HG03139 (cell line): ENCODE data around the gene CHPT1.
A peak's percentile ranks its signal among the peaks of the same experiment; 100 is the strongest.
"Not testable (repeated sequence)": the region's sequence is repeated elsewhere in the genome, so short reads cannot be mapped to it uniquely, and the experiment has no call there.

Experiments
- ATAC-seq: cut with Tn5 transposase; IDR thresholded peaks from one replicate; pipeline ENCODE4 v1.9.1; 2021; ENCODE audit not compliant: unreplicated experiment

Gene CHPT1

GRCh38 chr12:101719566-101719965, 22.1 kb downstream of the CHPT1 start:
- ATAC-seq = no peak

DNA sequence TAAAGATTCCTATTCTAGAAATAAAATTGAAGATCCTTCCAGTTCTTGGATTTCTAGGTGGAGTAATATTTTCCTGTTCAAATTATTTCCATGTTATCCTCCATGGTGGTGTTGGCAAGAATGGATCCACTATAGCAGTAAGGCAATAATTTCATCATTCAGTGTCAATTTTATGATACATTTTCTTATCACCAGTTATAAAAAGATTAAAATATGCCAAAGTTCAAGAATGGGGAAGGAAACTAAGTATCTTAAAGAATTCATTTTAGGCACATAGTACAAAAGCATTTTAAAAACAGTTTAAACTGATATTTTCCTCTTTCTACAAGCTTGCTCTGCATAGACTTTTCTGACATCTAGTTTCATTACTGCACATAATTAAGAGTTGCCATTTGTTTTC, 22.7 kb downstream of the CHPT1 start:
- ATAC-seq = no peak

DNA sequence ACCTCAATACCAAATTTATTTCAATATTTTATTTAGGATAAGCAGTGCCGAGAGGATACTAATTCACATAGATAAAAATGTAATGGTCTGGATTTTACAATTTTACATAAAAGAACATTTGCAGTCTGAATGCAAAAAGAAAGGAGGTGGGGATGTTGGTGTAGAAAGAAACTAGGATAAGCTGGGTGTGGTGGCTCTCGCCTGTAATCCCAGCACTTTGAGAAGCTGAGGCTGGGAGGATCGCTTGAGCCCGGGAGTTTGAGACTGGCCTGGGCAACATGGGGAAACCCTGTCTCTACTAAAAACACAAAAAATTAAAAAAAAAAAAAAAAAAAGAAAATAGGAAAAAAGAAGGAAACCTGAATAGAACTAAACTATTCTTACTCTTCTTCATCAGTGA, 25.0 kb downstream of the CHPT1 start:
- ATAC-seq = no peak

DNA sequence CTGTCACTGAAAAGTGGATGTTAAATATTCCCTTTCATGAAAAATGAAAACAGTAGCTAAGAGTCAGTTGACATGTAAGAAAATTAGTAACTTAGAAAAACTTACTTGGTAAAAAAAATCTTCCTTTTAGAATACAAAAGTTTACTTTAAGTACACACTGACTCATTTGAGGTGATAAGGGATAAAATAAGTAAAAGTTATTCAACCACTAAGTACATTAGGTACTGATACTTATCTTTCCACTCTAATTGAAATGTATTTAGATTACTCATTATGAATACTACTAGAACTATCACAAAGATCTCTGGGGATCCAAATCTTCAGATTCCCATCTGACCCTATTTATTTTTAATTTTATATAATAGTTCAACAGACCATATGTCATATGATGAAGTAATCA, 29.7 kb downstream of the CHPT1 start:
- no peak for ATAC-seq

DNA sequence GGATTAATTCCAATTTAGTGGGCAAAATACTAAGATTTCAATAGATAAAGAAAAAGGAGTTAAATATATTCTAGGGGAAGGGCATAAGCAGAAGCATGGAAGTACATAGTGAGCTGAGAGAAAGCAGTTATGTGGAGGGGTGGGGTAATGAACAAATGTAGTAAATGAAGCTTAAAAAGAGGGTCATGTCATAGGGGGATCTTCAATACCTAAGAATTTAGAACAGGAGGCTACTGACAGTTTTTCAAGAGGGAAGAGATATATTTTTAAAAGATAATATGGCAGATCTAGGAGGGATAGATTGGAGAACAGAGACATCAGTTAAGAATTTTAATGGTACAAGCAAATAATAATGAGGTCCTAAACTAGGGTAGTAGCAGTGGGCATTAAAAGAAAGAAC, 32.4 kb downstream of the CHPT1 start:
- no peak for ATAC-seq

DNA sequence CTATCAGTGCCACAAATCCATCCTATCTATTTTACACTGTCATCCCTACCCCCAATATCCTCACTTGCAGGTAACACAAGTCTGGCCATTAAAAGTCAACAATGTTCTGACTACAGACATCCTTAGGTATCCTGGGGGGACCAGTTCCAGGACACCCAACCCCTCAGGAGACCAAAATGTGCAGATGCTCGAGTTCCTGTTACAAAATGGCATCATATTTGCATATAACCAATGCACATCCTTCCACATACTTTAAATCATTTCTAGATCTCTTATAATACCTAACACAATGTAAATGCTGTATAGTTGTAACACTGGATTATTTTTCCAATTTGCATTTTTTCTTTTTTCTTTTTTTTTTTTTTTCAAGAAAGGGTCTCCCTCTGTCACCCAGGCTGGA, 34.9 kb downstream of the CHPT1 start:
- no peak for ATAC-seq

- ATAC-seq = no peak
These were observed 35.7 kb downstream of the CHPT1 start for GRCh38 chr12:101733166-101733565.

GRCh38 chr12:101734482-101734881, 37.0 kb downstream of the CHPT1 start:
- ATAC-seq = not testable (repeated sequence)

- ATAC-seq = no peak
These were observed 40.0 kb downstream of the CHPT1 start for GRCh38 chr12:101737476-101737875.

- no peak for ATAC-seq
These were observed 41.7 kb downstream of the CHPT1 start, which contains the start of gene SYCP3 for GRCh38 chr12:101738920-101739665. TSS of gene SYCP3 (minus strand) at chr12:101739462. CDS start at chr12:101737935, 1,527 bp downstream.

- ATAC-seq = no peak
These were observed 43.1 kb downstream of the CHPT1 start for GRCh38 chr12:101740566-101740965.

DNA sequence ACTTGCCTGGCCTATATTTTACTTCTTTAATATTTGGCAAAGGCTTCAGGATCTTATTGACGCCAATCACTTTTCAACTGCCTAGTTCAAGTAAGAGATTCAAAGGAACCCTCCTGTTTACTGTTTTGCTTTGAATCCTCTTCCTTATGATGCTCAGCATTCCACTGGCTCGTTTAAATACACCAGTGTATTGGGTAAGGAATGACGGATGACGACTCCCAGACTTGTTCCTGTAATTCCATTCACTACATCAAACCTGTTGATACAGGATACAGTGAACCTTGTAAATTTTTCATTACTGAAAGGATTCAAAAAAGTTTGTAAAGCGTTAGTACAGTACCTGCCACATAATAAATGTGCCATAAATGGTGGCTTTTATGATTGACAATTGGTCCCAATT, 43.5 kb downstream of the CHPT1 start:
- no peak for ATAC-seq

DNA sequence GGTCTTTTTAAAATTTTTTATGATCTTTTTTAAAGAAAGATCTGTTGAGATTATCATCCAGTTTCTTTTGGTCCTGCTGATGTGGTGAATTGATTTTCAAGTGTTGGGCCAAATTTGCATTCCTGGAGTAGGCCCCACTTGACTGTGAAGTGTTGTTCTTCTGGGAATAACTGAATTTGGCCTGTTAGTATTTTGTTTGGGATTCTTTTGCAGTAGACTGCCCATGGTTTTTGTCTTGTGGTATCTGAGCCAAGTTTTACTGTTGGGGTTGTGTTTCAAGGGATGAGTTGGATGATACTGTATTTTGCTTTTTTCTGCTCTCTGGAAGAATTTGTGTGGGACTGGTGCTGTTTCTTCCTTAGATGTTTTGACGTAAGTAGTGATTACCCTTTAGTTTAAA, 45.8 kb downstream of the CHPT1 start:
- no peak for ATAC-seq

GRCh38 chr12:101743724-101744472, 46.5 kb downstream of the CHPT1 start:
- ATAC-seq = peak; percentile 98

DNA sequence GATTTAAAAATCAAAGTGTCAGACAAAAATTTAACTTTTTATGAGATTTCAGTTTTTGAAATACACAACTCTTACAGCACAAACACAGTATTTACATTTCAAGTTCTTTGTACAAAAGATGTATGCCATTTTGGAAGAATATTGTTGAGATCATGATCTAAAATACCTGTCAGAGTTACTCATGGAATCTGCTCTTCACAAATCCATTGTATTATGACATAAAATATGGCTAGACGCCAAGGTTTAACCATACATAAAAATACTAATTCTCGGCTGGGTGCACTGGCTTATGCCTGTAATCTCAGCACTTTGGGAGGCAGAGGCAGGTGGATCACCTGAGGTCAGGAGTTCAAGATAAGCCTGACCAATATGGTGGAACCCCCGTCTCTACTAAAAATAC, 48.0 kb downstream of the CHPT1 start:
- no peak for ATAC-seq

DNA sequence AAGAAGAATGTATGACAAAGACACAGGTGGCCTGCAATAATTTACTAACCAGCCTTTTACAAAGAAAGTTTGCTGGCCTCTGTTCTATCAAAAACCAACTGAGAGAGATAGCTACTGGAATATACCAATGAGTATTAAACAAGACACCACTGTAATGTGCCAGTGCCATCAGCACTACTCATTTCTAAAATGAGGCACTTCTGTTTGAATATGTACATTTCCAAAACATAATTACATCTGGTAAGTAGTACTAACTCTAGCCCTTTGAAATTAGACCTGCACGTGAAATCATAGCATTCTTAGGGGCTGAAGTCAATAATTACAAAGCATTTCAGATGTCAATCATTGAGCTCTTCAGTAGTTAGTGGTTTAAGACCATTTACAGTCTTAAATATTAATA, 48.8 kb downstream of the CHPT1 start:
- no peak for ATAC-seq

GRCh38 chr12:101746661-101747060, 49.2 kb downstream of the CHPT1 start:
- ATAC-seq = no peak

DNA sequence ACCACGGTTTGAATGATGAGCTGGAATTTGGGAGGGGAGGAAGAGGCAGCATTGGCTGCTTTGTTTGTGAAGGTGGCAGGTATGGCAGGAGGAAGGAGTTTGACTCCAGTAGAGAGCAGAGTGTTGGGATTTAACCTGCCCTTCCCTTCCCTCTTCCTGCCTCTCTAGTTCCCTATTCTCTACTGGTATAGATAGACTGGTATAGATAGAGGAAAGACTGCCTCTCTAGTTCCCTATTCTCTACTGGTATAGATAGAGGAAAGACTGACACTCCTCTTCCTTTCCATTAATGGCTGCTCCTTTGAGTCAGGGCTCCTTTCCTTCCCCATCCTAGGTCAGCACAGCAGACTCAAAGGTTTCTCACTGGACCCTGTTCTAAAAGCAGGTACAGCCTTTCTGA, 50.3 kb downstream of the CHPT1 start:
- no peak for ATAC-seq

- ATAC-seq = no peak
These were observed 51.5 kb downstream of the CHPT1 start for GRCh38 chr12:101748907-101749306.

DNA sequence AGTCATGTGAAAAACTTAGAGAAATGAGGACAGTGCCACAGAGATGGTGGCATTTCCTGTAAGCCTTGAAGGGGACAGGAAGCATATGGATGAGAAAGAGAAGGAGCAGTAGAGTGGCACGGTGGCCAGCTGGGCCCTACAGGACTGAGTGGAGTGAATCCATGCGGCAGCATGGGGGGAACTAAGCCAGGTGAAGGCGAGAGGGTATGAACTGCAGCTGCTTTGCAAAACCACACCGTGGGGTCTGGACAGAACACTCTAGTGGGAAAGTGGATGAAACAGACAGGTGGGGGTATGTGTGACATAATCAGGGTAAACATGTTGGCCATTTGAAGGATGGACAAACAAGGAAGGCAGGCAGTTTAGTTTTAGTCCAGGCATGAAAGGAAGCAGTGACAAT, 52.2 kb downstream of the CHPT1 start:
- no peak for ATAC-seq

- no peak for ATAC-seq
These were observed 52.7 kb downstream of the CHPT1 start for GRCh38 chr12:101750152-101750551.

- ATAC-seq = no peak
These were observed 62.1 kb downstream of the CHPT1 start for GRCh38 chr12:101759396-101760047.
